SKM-1 treated with dmso at 0.1 percent for 144 hours (cell line): ENCODE measurements around the gene OR51B2.
"Not testable (repeated sequence)": the region's sequence is repeated elsewhere in the genome, so short reads cannot be mapped to it uniquely, and the experiment has no call there.

ENCODE experiments used
- DNase-seq: peaks from one replicate; lab custom pipeline; 2025; ENCODE audit not compliant: unreplicated experiment; lab: John Stamatoyannopoulos, UW

OR51B2 gene

DNA sequence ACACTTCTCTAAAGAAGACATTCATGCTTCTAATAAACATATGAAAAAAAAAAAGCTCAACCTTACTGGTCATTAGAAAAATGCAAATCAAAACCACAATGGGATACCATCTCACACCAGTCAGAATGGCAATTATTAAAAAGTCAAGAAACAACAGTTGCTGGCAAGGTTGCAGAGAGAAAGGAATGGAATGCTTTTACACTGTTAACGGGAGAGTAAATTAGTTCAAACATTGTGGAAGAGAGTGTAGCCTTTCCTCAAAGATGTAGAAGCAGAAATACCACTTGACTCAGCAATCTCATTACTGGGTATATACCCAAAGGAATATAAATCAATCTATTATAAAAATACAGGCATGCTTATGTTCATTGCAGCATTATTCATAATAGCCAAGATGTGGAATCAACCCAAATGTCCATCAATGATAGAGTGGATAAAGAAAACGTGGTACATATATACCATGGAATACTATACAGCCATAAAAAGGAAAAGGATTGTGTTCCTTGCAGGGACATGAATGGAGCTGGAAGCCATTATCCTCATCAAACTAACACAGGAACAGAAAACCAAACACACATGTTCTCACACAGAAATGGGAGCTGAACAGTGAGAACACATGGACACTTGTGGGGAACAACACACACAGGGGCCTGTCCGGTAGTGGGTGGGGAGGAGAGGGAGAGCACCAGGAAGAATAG, 10.6 kb downstream of the OR51B2 start:
- DNase-seq, result not testable (repeated sequence)

- DNase-seq, result no peak
Measured at GRCh38 chr11:5310423-5310822, 13.7 kb downstream of the OR51B2 start.

DNA sequence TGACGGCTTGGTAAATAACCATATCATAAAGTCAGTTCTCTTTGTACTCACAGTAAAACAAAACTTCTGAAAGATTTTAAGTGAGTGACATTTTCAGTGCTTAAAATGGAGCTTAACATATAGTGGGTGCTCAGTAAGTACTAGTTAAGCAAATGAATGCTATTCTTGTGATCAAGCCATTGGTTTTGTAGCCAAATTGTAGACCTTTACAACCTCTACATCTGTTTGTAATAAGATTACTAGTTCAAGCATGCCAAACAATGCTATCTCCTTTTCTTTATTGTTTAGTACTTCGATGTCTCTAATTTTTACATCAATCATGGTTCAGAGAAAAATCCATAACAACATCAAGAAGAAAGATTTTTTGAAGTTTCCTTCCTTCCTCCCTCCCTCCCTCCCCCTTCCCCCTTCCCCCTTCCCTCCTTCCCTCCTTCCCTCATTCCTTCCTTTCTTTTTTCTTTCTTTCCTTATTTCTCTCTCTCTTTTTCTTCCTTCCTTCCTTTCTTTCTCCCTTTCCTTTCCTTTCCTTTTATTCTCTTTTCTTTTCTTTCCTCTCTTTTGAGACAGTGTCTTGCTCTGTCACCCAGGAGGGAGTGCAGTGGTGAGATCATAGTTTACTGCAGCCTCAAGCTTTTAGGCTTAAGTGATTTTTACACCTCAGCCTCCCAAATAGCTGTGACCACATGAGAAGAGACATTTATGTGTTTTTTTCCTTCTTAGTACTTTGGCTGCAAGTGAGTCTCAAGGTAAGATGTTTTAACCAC, 16.7 kb downstream of the OR51B2 start:
- no peak for DNase-seq

GRCh38 chr11:5304046-5304445, 20.1 kb downstream of the OR51B2 start:
- DNase-seq, result no peak

DNA sequence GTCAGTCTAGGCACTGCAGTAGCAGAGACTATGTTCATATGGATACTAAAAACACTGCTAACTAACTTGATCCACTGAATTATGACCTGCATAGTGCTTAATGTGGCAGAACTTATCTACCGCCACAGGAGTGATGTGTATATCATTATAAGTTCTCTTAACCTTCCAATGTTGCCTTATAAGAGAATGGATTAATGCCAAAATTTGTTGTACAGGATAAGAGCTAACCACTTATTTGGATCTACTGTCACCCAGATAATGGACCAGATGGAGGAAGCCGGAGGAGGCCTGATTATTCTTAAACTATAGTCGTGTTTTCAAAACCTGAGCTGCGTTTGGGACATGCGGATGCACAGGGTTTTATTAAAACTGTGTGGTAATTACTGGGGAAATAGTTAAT, 20.5 kb downstream of the OR51B2 start:
- DNase-seq, result no peak

DNA sequence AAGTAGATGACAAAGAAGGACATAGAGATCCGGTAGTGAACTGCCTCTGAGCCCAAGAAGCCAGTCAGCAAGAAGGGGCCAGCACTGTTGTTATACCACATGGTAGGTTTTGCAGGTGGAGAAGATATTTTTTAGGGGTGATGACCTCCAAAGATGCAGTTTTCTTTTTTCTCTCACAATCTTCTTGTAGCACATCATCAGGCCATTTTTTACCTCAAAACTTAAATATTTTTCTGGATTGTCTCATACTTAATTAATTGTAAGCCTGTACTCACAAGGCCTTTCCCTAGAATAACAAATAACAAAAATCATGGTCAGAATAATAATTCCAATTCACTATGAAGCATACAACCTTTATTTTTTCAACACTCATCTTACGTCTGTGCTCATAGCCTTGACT, 22.3 kb downstream of the OR51B2 start, which contains the start of gene OR51B4:
OR51B4 (minus strand) TSS at position 101 of the 400 bp plus-strand sequence; CDS start at position 101, 0 bp downstream.
- no peak for DNase-seq

DNA sequence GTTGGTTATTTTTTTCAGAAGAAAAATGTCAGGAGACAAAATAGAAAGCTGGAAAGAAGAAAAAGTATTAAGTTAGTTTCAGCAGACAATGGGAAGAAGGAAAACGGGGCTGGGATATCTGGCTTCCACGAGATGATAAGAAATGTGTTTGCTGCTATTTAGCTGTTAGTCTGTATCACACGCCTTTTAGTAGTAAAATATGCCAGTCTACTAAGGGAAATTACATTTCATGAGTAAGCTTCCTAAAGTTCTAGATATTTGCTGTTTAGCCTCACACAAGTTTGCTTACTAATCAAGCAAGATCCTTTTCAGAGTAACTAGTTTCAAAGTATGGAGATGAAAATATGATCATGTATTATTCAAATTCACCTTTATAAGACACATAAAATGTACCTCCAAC, 23.8 kb downstream of the OR51B2 start:
- no peak for DNase-seq

DNA sequence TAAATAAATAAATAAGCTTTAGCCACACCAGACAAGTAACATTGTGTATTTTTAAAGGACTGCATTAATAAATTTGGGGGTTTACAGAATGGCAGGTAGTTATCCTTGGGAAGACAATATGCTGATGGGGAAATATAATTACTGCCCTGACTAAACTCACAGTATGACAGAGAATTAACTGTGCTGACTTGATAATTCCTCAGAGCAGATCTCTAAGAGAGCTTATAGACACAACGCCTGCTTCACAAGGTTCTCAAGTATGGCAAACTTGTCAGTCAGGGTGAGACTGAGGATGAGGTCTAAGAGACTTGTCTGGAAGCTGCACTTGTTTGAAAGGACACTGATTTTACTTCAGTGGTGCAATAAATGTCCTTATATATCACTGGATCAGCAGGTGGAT, 25.6 kb downstream of the OR51B2 start:
- no peak for DNase-seq

DNA sequence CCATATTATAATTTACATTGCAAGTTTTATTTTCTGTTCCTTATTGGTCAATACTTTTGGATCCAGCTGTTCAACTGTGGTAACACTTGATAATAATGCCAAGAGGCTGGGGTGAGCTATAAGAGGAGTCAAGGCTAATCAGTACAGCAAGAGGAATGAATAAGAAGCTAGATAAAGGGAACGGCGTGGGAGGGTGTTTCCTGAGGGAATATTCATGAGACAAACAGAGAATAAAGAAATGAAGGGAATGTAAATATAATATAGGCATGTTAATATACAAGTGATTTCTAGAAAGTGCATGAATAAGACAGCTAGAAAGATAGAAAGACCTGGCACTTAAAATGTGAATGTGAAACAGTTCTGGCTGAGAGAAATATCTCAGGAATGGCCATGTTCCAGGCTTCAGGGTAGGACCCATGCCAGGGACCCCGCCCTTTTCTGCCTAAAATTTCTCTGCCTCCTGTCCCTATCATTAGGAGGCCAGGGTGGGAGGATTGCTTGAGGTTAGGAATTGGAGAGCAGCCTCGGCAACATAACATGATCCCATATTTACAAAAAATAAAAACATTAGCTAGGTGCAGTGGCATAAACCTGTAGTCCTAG, 26.3 kb downstream of the OR51B2 start:
- no peak for DNase-seq

DNA sequence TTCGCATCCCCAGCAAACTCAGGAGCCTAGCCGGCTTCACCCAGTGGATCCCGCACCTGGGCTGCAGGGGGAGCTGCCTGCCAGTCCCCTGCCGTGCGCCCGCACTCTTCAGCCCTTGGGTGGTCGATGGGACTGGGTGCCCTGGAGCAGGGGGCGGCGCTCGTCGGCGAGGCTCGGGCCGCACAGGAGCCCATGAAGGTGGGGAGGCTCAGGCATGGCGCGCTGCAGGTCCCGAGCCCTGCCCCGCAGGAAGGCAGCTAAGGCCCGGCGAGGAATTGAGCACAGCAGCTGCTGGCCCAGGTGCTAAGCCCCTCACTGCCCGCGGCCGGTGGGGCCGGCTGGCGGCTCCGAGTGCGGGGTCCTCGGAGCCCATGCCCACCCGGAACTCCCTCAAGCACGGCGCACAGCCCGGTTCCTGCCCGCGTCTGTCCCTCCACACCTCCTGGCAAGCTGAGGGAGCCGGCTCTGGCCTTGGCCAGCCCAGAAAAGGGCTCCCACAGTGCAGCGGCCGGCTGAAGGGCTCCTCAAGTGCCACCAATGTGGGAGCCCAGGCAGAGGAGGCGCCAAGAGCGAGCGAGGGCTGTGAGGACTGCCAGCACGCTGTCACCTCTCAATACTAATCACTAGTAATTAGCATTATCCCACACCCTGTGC, 29.6 kb downstream of the OR51B2 start:
- DNase-seq, result not testable (repeated sequence)

- DNase-seq, result no peak
Measured at GRCh38 chr11:5293028-5293427, 31.1 kb downstream of the OR51B2 start.

DNA sequence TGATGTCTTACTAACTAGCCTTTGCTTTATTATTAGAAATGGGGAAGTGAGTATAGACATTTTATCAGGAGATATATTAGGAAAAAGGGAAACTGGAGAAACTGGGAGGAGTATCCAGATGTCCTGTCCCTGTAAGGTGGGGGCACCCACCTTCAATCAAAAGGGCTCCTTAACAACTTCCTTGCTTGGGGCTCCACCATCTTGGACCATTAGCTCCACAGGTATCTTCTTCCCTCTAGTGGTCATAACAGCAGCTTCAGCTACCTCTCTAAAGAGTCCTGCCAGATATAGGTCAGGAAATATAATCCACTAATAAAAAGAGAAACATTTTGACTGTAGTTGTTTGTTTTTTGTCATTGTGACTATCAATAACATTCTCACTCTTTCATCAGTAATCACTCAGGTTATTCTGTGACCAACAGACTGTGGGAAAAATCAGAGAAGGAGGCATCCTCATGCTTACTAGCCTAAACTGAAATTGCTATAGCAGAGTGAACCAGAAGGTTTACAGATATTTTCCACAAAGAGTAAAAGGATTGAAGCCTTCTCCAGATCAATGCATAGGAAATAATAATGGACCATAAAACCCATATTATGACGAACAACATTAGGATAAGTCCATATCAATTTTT, 32.8 kb downstream of the OR51B2 start:
- peak; percentile 36 for DNase-seq

DNA sequence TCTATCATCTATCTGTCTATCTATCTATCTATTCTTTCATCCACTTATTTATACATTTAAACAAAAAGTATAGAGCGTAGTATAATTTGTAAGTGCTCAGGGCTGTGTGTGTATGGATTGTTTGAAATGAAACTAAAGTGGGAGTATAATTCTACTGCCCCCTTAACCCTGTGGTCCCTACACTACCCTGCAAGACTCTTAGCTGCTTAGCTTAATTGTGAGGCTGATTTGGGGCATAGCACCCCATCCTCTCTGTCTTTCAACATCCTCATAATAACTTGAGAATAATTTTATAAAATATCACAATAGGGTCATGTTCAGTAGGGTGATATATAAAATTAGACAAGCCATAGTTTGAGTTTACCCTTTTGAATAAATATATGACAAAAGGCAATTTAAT, 34.0 kb downstream of the OR51B2 start:
- no peak for DNase-seq

DNA sequence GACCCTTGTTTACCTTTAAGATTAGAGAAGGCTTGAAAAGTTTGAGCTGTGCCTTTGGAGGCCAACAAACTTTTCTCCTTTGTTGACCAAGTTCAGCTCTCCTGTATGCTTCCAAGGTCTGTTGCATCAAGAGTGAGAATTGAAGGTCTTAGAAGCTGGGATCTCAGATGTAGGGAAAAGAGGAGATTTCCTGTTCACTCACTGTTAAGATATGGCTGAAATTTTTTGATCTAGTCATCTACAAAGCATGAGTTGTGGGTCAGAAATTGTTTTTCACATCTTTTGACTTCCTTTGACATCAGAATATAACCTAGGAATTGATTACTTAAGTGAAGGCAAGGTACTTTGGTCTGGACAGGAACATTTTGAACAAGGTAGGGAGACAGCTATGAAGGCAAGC, 34.4 kb downstream of the OR51B2 start:
- no peak for DNase-seq

- no peak for DNase-seq
Measured at GRCh38 chr11:5288906-5289550, 35.1 kb downstream of the OR51B2 start.

GRCh38 chr11:5288108-5288905, 35.8 kb downstream of the OR51B2 start:
- DNase-seq, result no peak

- DNase-seq, result no peak
Measured at GRCh38 chr11:5286901-5287300, 37.2 kb downstream of the OR51B2 start.

GRCh38 chr11:5286351-5286750, 37.7 kb downstream of the OR51B2 start:
- no peak for DNase-seq

- no peak for DNase-seq
Measured at GRCh38 chr11:5285703-5286340, 38.3 kb downstream of the OR51B2 start.
